Gastroesophageal sphincter (tissue), 4 donors: ENCODE data around the gene LYSMD3. TPM values are rescaled to one million over a fixed set of nuclear protein-coding genes. Genes with fewer than 3 reads are reported as not detected.

ENCODE experiments used
- ATAC-seq: fragments of 150-250 bp; one replicate; pipeline ENCODE4 v1.9.1; 2016; ENCODE audit warnings: mild to moderate bottlenecking, moderate library complexity
- H3K27ac ChIP-seq, 4 donors: fragments of 200-600 bp; sonication (generic) in 3 of 4; 1 replicate in 3 of 4; 2 replicates in 1 of 4; pipeline ENCODE4 v1.5.1; 2016 to 2019
- H3K27me3 ChIP-seq: fragments of 200-600 bp; sonication (generic); one replicate; pipeline ENCODE4 v1.5.1; 2019
- H3K36me3 ChIP-seq, 2 donors: fragments of 200-600 bp; sonication (generic); one replicate each; pipeline ENCODE4 v1.5.1; 2019; ENCODE audit warnings: control low read depth in 1 of 2
- H3K4me1 ChIP-seq, 3 donors: fragments of 200-600 bp; sonication (generic); 1 replicate in 2 of 3; 2 replicates in 1 of 3; pipeline ENCODE4 v1.5.1; 2016 to 2019; ENCODE audit warnings: control low read depth in 2 of 3
- H3K4me3 ChIP-seq, 2 donors: fragments of 200-600 bp; sonication (generic); one replicate each; pipeline ENCODE4 v1.5.1; 2019; ENCODE audit warnings: mild to moderate bottlenecking in 1 of 2, moderate library complexity in 1 of 2
- H3K9me3 ChIP-seq, 3 donors: fragments of 200-600 bp; sonication (generic); one replicate each; pipeline ENCODE4 v1.5.1; 2017 to 2019; ENCODE audit warnings: control low read depth in 2 of 3
- EP300 ChIP-seq: sonication (generic); formaldehyde crosslinking; IDR thresholded peaks from one replicate; pipeline ENCODE4 v1.6.1; 2017; ENCODE audit warnings: antibody characterized with exemption, mild to moderate bottlenecking
- POLR2A ChIP-seq, 2 donors: fragments of 450-650 bp; IDR thresholded peaks; one replicate each; pipeline ENCODE4 v1.6.1; 2017; ENCODE audit warnings: antibody characterized with exemption in 2 of 2, mild to moderate bottlenecking in 2 of 2, moderate library complexity in 1 of 2
- POLR2AphosphoS5 ChIP-seq: sonication (generic); formaldehyde crosslinking; IDR thresholded peaks from one replicate; pipeline ENCODE4 v1.6.1; 2017; ENCODE audit warnings: antibody characterized with exemption
- WGBS, 2 donors: methylation state at CpG; one replicate each; pipeline ENCODE4 v1.1.5; 2018; ENCODE audit warnings: low coverage in 1 of 2; 5-methylcytosine and 5-hydroxymethylcytosine counted together
- total RNA-seq, 4 donors: library from RNA; depleted of rRNA; stranded (reverse); fragments of >200 nt; gene quantifications; one replicate each; pipeline ENCODE4 v1.1.0, GENCODE V29; 2016
- TF ChIP-seq, protein P1 (sequence below), 4 experiments: fragments of 200-600 bp in 2 of 4; fragments of 450-650 bp in 2 of 4; sonication (generic) in 1 of 4; IDR thresholded peaks; one replicate each; pipeline ENCODE4 v1.5.1; 2017 to 2019; ENCODE audit warnings: antibody characterized with exemption in 4 of 4, mild to moderate bottlenecking in 2 of 4, moderate library complexity in 2 of 4

The LYSMD3 gene
- total RNA-seq, 4 donors from 2014 or later: 14.2 to 27.6 (median 22.0) TPM

DNA sequence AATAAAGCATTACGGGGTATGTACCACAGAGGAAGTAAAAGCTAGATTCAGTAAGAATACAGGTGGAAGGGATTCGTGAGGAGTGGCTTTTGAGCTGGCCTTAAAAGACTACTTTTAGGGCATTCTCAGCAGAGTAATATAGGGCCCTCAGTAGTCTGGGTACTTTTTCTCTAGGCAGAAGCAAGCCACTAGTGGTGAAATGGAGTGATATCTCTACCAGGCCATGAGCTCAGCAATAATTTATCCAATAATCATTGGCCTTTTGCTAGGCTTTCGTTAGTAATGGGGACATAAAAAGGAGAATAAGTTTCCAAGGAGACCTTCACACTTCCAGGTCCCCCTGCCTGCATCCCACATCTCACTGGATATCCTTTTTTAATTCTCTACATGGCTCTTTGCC, 53.0 kb downstream of the LYSMD3 start:
- WGBS, 2 donors: 89 to 90% methylated on average over 3 of the region's 3 CpGs
- TF ChIP-seq, protein P1, sequence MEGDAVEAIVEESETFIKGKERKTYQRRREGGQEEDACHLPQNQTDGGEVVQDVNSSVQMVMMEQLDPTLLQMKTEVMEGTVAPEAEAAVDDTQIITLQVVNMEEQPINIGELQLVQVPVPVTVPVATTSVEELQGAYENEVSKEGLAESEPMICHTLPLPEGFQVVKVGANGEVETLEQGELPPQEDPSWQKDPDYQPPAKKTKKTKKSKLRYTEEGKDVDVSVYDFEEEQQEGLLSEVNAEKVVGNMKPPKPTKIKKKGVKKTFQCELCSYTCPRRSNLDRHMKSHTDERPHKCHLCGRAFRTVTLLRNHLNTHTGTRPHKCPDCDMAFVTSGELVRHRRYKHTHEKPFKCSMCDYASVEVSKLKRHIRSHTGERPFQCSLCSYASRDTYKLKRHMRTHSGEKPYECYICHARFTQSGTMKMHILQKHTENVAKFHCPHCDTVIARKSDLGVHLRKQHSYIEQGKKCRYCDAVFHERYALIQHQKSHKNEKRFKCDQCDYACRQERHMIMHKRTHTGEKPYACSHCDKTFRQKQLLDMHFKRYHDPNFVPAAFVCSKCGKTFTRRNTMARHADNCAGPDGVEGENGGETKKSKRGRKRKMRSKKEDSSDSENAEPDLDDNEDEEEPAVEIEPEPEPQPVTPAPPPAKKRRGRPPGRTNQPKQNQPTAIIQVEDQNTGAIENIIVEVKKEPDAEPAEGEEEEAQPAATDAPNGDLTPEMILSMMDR (IDR thresholded peaks at IDR 0.05): no peak
- TF ChIP-seq EP300 (no peak), POLR2A (IDR thresholded peaks at IDR 0.05) (no peak), POLR2AphosphoS5 (no peak)
- no peaks in the 10 kb centered on the region for H3K9me3 ChIP-seq
- no peaks in the 10 kb centered on the region for H3K27me3 ChIP-seq
- H3K4me1 ChIP-seq: peaks cover 0 to 34% (median 6%) of the 10 kb centered on the region in 3 donors
- no peak overlapping the region for H3K4me3 ChIP-seq
- peak overlapping the region in 1 of 4 donors; percentile 16 for H3K27ac ChIP-seq
- no peak for ATAC-seq
- no peaks in the 10 kb centered on the region for H3K36me3 ChIP-seq

DNA sequence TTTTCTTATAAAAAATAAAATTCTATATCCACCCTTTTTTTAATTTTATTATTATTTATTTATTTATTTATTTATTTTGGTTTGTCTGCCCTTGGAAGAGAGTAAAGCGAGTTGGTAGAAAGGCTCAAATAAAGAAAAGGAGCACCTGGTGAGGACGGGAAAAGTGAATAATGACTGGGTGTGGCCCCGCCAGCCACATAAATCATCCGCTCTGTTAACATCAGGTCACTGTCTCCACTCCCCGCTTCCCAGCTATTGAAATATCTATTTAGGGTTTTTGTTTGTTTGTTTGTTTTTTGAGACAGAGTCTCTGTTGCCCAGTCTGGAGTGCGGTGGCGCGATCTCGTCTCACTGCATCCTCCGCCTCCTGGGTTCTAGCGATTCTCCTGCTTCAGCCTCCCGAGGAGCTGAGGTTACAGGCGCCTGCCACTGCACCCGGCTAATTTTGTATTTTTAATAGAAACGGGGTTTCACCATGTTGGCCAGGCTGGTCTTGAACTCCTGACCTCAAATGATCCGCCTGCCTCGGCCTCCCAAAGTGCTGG, 53.9 kb downstream of the LYSMD3 start:
- no peak for ATAC-seq

DNA sequence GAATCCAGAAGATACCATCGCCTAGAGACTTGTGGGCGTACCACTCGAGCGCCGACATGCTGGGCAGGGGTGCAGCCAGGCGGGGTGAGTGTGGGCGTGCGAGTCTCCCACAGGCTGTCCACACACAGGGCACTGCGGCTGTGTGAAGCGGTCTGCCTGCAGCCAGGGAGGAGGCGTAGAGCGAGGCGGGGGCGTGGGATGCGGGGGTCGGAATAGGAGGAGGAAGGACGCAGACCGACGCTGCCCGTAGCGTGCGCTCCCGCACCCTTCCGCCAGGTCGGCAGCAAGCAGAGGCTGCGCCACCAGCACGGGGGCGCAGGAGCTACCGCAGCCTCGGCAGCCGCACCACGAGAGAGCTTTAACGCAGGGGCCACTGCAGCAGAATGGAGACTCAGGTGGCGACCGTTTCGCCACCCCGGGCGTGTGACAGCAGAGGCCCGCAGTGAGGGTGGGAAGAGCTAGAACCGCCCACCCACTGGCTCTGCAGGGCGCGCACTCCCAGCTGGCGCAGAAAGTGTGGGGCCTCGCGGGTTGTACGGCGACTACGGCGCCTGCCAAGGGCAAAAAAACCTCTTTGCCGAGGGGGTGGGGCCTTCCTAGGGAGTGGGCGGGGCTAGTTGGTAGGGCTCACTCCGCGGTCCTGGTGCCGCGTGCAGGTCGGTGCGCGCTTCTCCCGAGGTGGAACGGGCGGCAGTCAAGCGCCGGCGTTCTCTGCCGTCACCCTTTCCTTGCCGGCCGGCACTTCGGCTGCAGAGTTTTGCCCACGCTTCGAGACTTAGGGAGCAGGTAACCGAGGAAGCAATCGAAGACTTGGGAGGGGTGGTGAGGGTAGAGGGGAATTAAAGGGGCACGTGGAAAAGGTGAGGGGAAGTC, 54.9 kb downstream of the LYSMD3 start, which contains the start of the genes MBLAC2 and POLR3G:
Gene MBLAC2, minus strand, starts transcription at position 537 of the 873 bp plus-strand sequence. Its CDS starts 479 bp downstream, at position 58.
Gene POLR3G, plus strand, starts transcription at position 630 of the 873 bp plus-strand sequence. CDS start 10,704 bp downstream, outside the sequence.
- no peaks in the 10 kb centered on the region for H3K9me3 ChIP-seq
- H3K27me3 ChIP-seq: no peaks in the 10 kb centered on the region
- peaks cover 0 to 34% (median 6%) of the 10 kb centered on the region in 3 donors for H3K4me1 ChIP-seq
- 0% methylated on average over 3 of the region's 73 CpGs; no CpG with 5 or more reads in 1 of the 2 donors for WGBS, 2 donors
- TF ChIP-seq, protein P1 (IDR thresholded peaks at IDR 0.05): peak in 3 of 4 experiments; percentile 55 to 66 (median 56)
- TF ChIP-seq POLR2A (IDR thresholded peaks at IDR 0.05) (peak; percentile 47 to 56), POLR2AphosphoS5 (peak; percentile 83), EP300 (no peak)
- H3K27ac ChIP-seq: peak within 1 kb of the TSS; percentile 6 to 85 (median 82)
- ATAC-seq: peak; percentile 97
- no peaks in the 10 kb centered on the region for H3K36me3 ChIP-seq
- H3K4me3 ChIP-seq: peak within 1 kb of the TSS; percentile 67 to 89

More for the DNA sequence above, 53.9 kb downstream of the LYSMD3 start:
- H3K36me3 ChIP-seq: no peaks in the 10 kb centered on the region
- H3K9me3 ChIP-seq: no peaks in the 10 kb centered on the region
- H3K27me3 ChIP-seq: no peaks in the 10 kb centered on the region
- WGBS, 2 donors: 55 to 72% methylated on average over 16 to 17 of the region's 17 CpGs
- no peak overlapping the region for H3K27ac ChIP-seq
- TF ChIP-seq POLR2A (IDR thresholded peaks at IDR 0.05) (no peak), POLR2AphosphoS5 (no peak), EP300 (no peak)
- TF ChIP-seq, protein P1 (IDR thresholded peaks at IDR 0.05): no peak
- H3K4me3 ChIP-seq: peak overlapping the region; percentile 67 to 89
- peaks cover 0 to 34% (median 6%) of the 10 kb centered on the region in 3 donors for H3K4me1 ChIP-seq

DNA sequence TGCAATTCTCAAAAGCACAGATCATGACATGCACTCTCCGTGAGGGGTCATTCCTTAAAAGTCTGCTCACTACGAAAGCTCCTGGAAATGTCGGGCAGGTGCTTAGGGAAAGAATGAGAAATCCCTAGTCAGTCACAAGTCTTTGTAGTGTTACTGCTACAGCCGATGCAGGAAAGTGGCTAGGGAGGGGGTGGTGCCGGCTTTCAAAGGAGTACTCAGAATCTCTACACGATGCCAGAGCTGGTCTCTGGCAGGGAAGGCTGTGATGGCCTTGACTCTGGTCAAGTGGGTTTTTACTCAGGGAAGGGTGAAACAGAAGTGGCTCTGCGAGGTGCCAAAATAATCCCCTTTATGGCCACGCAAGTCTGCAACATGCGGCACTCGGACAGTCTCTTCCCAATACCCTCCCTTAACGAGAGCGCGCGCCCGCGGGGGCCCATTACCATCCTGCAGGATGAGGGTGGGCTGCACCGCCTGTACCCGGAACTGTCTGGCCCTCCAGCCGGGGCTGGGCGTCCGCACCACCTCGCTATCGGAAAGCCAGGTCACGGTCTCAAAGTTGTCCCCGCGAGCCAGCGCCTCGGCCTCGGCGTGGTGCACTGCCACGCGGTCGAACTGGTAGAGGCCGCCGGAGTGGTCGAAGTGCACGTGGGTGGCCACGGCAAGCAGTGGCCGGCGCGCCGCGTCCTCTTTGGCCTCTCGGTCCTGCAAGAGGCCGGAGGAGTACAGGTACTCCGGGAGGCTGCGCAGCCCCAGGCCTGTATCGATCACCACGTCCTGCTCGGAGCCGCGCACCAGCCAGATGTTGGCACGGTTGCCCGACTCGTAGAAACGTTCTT, 55.8 kb downstream of the LYSMD3 start:
- 0 to 5% methylated on average over 3 to 9 of the region's 56 CpGs for WGBS, 2 donors
- Histone ChIP-seq H3K36me3 (no peaks in the 10 kb centered on the region), H3K27ac (peak overlapping the region in 3 of 4 donors; percentile 82 to 85 (median 82)), H3K4me3 (peak overlapping the region; percentile 67 to 89), H3K27me3 (no peaks in the 10 kb centered on the region), H3K4me1 (peaks cover 0 to 34% (median 6%) of the 10 kb centered on the region in 3 donors), H3K9me3 (no peaks in the 10 kb centered on the region)
- no peak for TF ChIP-seq EP300
- TF ChIP-seq POLR2A (IDR thresholded peaks at IDR 0.05): no peak
- TF ChIP-seq POLR2AphosphoS5: no peak
- TF ChIP-seq, protein P1 (IDR thresholded peaks at IDR 0.05): no peak
- peak; percentile 23 for ATAC-seq
